B cell (primary cell): ENCODE data around the gene PLGRKT. TPM values are rescaled to one million over a fixed set of nuclear protein-coding genes. Genes with fewer than 3 reads are reported as not detected.

Experiments used
- ATAC-seq: fragments of 200-7000 bp; cut with Tn5 transposase; one replicate; pipeline ENCODE4 v1.10.0; 2021; ENCODE audit warnings: low read depth, mild to moderate bottlenecking, moderate number of reproducible peaks, moderate library complexity
- CTCF ChIA-PET: fragments of 350-600 bp; sonication (Branson Sonifier 250); formaldehyde crosslinking; loops from one replicate; lab custom pipeline; 2021; ENCODE audit warnings: antibody characterized with exemption, inconsistent platforms; lab: Charles Lee
- POLR2A ChIA-PET: fragments of 350-600 bp; sonication (Branson Sonifier 250); formaldehyde crosslinking; loops from one replicate; lab custom pipeline; 2021; ENCODE audit warnings: antibody characterized with exemption; lab: Charles Lee
- DNase-seq: peaks from one replicate; pipeline ENCODE4 v3.0.0; 2013
- H2AFZ ChIP-seq: 2 replicates; pipeline ENCODE4 v1.6.1; 2012; ENCODE audit warnings: mild to moderate bottlenecking, low read depth, low read length; ENCODE audit not compliant: insufficient read depth, poor library complexity, severe bottlenecking
- H3K27ac ChIP-seq, 2 donors: 1 replicate in 1 of 2; 2 replicates in 1 of 2; pipeline ENCODE4 v1.5.1; 2012 to 2013; ENCODE audit warnings: low read length in 2 of 2, mild to moderate bottlenecking in 2 of 2, moderate library complexity in 1 of 2
- H3K27me3 ChIP-seq, 4 experiments: fragments of 200-600 bp in 1 of 4; sonication (generic) in 1 of 4; replicated peaks in 1 of 4; 1 replicate in 2 of 4; 2 replicates in 2 of 4; pipeline versions ENCODE4 v1.6.1 to v1.7.0; 2013 to 2016; ENCODE audit warnings: low read length in 3 of 4, mild to moderate bottlenecking in 2 of 4, mixed read lengths in 1 of 4, moderate library complexity in 1 of 4; ENCODE audit not compliant: insufficient read depth in 4 of 4, control insufficient read depth in 3 of 4; ENCODE audit errors: control extremely low read depth in 1 of 4
- H3K36me3 ChIP-seq, 2 experiments: replicated peaks in 1 of 2; 1 replicate in 1 of 2; 2 replicates in 1 of 2; pipeline versions ENCODE4 v1.6.1 to v1.7.1; 2013; ENCODE audit warnings: low read length in 1 of 2; ENCODE audit not compliant: insufficient read depth in 2 of 2, control insufficient read depth in 1 of 2; ENCODE audit errors: control extremely low read depth in 1 of 2, extremely low read depth in 1 of 2
- H3K4me1 ChIP-seq, 2 donors: fragments of 200-600 bp in 1 of 2; sonication (generic) in 1 of 2; 1 replicate in 1 of 2; 2 replicates in 1 of 2; pipeline versions ENCODE4 v1.5.1 to v1.6.1; 2013 to 2017; ENCODE audit warnings: low read length in 2 of 2; ENCODE audit not compliant: control insufficient read depth in 2 of 2, insufficient read depth in 2 of 2
- H3K4me2 ChIP-seq: replicated peaks from 2 replicates; pipeline ENCODE3; 2012; ENCODE audit warnings: mild to moderate bottlenecking, low read depth, low read length; ENCODE audit not compliant: poor library complexity, severe bottlenecking
- H3K4me3 ChIP-seq, 5 experiments: fragments of 200-600 bp in 1 of 5; sonication (generic) in 1 of 5; 1 replicate in 3 of 5; 2 replicates in 2 of 5; pipeline versions ENCODE4 v1.5.1 to v1.7.0; 2011 to 2016; ENCODE audit warnings: low read length in 4 of 5, mild to moderate bottlenecking in 4 of 5, low read depth in 2 of 5, control low read depth in 1 of 5, moderate library complexity in 1 of 5; ENCODE audit not compliant: insufficient read depth in 1 of 5; ENCODE audit errors: control extremely low read depth in 1 of 5, extremely low read depth in 1 of 5
- H3K79me2 ChIP-seq: fragments of 200-600 bp; sonication (generic); one replicate; pipeline ENCODE4 v1.6.0; 2016; ENCODE audit warnings: low read length; ENCODE audit not compliant: control insufficient read depth, insufficient read depth
- H3K9ac ChIP-seq: fragments of 200-600 bp; sonication (generic); 2 replicates; pipeline ENCODE4 v1.6.1; 2017; ENCODE audit warnings: mild to moderate bottlenecking, low read length, moderate library complexity
- H3K9me3 ChIP-seq, 3 donors: one replicate each; pipeline versions ENCODE4 v1.6.1 to v1.7.1; 2013; ENCODE audit warnings: low read length in 2 of 3; ENCODE audit not compliant: control insufficient read depth in 2 of 3, insufficient read depth in 1 of 3; ENCODE audit errors: control extremely low read depth in 1 of 3
- H4K20me1 ChIP-seq: 2 replicates; pipeline ENCODE4 v1.6.0; 2012; ENCODE audit warnings: mild to moderate bottlenecking, low read length; ENCODE audit not compliant: insufficient read depth, control insufficient read depth, poor library complexity, severe bottlenecking
- H3K27ac Mint-ChIP-seq: one replicate; pipeline ENCODE4 v1.8.0; 2021; ENCODE audit warnings: mixed read lengths
- H3K27me3 Mint-ChIP-seq: one replicate; pipeline ENCODE4 v1.8.0; 2021; ENCODE audit warnings: mixed read lengths
- H3K4me1 Mint-ChIP-seq: one replicate; pipeline ENCODE4 v1.8.0; 2021; ENCODE audit warnings: mixed read lengths
- H3K4me3 Mint-ChIP-seq: one replicate; pipeline ENCODE4 v1.8.0; 2021; ENCODE audit warnings: mixed read lengths
- H3K9me3 Mint-ChIP-seq: one replicate; pipeline ENCODE4 v1.8.0; 2022; ENCODE audit warnings: mixed read lengths; ENCODE audit not compliant: insufficient read depth
- CTCF ChIP-seq: fragments of 200-600 bp; IDR thresholded peaks from one replicate; pipeline ENCODE4 v1.8.0; 2022; ENCODE audit warnings: antibody characterized with exemption, mild to moderate bottlenecking
- EZH2 ChIP-seq: IDR thresholded peaks from 2 replicates; pipeline ENCODE4 v1.6.1; 2012; ENCODE audit warnings: borderline replicate concordance, low read depth, mild to moderate bottlenecking, moderate library complexity, low read length; ENCODE audit not compliant: insufficient read depth, poor library complexity, severe bottlenecking
- WGBS: methylation state at CpG from one replicate; pipeline ENCODE4 v1.1.5; 2013; ENCODE audit warnings: missing lambda C conversion rate; ENCODE audit not compliant: insufficient coverage; 5-methylcytosine and 5-hydroxymethylcytosine counted together
- intact Hi-C: fragments of 100-400 bp; cut with micrococcal nuclease; formaldehyde crosslinking; loops from one replicate; pipeline ENCODE4 v1.10.0; 2022
- polyA plus RNA-seq: library from polyadenylated mRNA; depleted of rRNA; stranded (reverse); fragments of >200 nt; gene quantifications from 2 replicates; pipeline ENCODE4 v1.2.3, GENCODE V29; 2012
- total RNA-seq, 2 donors: library from RNA; stranded (reverse); fragments of 120-200 nt in 1 of 2; gene quantifications; 1 replicate in 1 of 2; 2 replicates in 1 of 2; pipeline versions ENCODE4 v1.2.3 to v1.2.4, GENCODE V29; 2013 to 2022

PLGRKT gene
- total and polyA plus RNA-seq, 2 donors (not counting 1 experiment from before 2014, with no cell fraction given) = 8.4 to 11.0 TPM

DNA sequence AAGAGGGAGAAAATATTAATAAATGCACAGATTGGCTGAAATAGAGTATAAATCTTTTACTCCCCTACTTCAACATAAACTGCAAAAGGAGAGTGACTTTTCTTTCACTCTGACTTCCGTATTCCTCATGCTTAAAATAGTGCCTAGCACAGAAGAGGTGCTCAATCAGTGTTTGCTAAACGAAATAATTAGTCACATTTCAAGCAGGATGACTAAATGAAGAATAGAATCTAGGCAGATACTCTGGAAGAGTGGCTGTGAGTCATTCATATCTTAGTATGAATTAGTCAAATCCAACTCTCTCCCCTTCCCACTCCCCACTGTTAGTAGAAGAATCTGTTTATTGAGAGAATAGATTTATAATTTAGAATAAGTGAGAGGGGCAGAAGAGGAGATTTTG, 17.5 kb upstream of the PLGRKT start:
- ATAC-seq (no peak), DNase-seq (no peak)
- Histone ChIP-seq H3K27me3 (no peaks in the 10 kb centered on the region), H3K79me2 (no peaks in the 10 kb centered on the region), H4K20me1 (no peaks in the 10 kb centered on the region), H3K9me3 (no peaks in the 10 kb centered on the region), H3K9ac (peak overlapping the region; percentile 38), H3K36me3 (no peaks in the 10 kb centered on the region), H2AFZ (peak overlapping the region; percentile 1), H3K27ac (peak overlapping the region in 1 of 2 donors; percentile 59), H3K4me2 (peak overlapping the region; percentile 47), H3K4me1 (peaks cover 14 to 20% of the 10 kb centered on the region in 2 donors), H3K4me3 (peak overlapping the region in 1 of 5 experiments; percentile 23)
- H3K4me1 Mint-ChIP-seq = peaks cover 48% of the 10 kb centered on the region
- H3K27me3 Mint-ChIP-seq = no peaks in the 10 kb centered on the region
- peak overlapping the region; percentile 57 for H3K4me3 Mint-ChIP-seq
- no CpG with 5 or more reads among the region's 2 CpGs for WGBS
- no peaks in the 10 kb centered on the region for H3K9me3 Mint-ChIP-seq
- intact Hi-C loops = no loop called here
- TF ChIP-seq EZH2 (no peak), CTCF (no peak)
- H3K27ac Mint-ChIP-seq = peak overlapping the region; percentile 8
- ChIA-PET POLR2A (no interaction called here), CTCF (interaction anchor here (1.2 kb wide), 1 partner anchor 145 kb away, joined by 3 read pairs; no protein-coding TSS in a partner anchor)

DNA sequence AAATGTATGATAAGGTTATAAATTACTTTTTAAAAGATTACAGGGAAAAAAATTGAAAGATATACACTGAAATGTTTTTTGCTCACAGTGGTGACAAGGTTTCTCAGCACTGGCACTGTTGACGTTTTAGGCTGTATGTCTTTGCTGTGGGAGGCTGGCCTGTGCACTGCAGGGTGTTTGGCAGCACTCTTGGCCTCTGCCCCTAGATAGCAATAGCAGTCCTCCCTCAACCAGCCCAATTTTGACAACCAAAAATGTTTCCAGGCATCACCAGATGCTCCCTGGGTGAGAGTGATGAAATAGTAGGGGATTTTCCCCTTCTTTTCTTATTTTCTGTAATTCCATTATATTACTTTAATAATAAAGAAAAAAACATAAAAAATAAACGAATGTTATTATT, 15.9 kb upstream of the PLGRKT start:
- TF ChIP-seq CTCF (no peak), EZH2 (no peak)
- Mint-ChIP-seq H3K27ac (no peak overlapping the region), H3K9me3 (no peaks in the 10 kb centered on the region), H3K4me1 (peaks cover 42% of the 10 kb centered on the region), H3K27me3 (no peaks in the 10 kb centered on the region), H3K4me3 (no peak overlapping the region)
- Histone ChIP-seq H3K36me3 (no peaks in the 10 kb centered on the region), H3K4me2 (no peak overlapping the region), H3K4me1 (peaks cover 21 to 27% of the 10 kb centered on the region in 2 donors), H3K27me3 (no peaks in the 10 kb centered on the region), H3K79me2 (no peaks in the 10 kb centered on the region), H3K9ac (no peak overlapping the region), H4K20me1 (no peaks in the 10 kb centered on the region), H3K27ac (no peak overlapping the region), H3K4me3 (no peak overlapping the region), H2AFZ (no peak overlapping the region), H3K9me3 (no peaks in the 10 kb centered on the region)
- WGBS = 100% methylated on average over 1 of the region's 2 CpGs
- DNase-seq = no peak
- no peak for ATAC-seq
- POLR2A ChIA-PET = no interaction called here
- CTCF ChIA-PET = interaction anchor here (0.5 kb wide), 1 partner anchor 43 kb away, joined by 3 read pairs; no protein-coding TSS in a partner anchor
- intact Hi-C loops = loop anchor here (5.0 kb wide), 1 partner anchor 59 kb away; the partner anchor contains the start of gene PDCD1LG2
